WI38 (cell line): ENCODE measurements around the gene SYNGAP1.

Experiments
- H3K4me3 ChIP-seq: 2 replicates; pipeline ENCODE4 v1.5.1; 2011; ENCODE audit warnings: low read depth, mild to moderate bottlenecking, control low read depth, low read length
- CTCF ChIP-seq: IDR thresholded peaks from 2 replicates; pipeline ENCODE4 v1.5.1; 2012; ENCODE audit warnings: low read depth, mild to moderate bottlenecking, control low read depth, low read length

Gene SYNGAP1

GRCh38 chr6:33430334-33430733 is 10.5 kb downstream of the SYNGAP1 start:
- TF ChIP-seq CTCF: no peak
- no peak overlapping the region for H3K4me3 ChIP-seq

- TF ChIP-seq CTCF: no peak
- no peak overlapping the region for H3K4me3 ChIP-seq
These were observed 11.4 kb downstream of the SYNGAP1 start for GRCh38 chr6:33430991-33431879.

GRCh38 chr6:33431880-33432541 is 12.1 kb downstream of the SYNGAP1 start:
- no peak for TF ChIP-seq CTCF
- H3K4me3 ChIP-seq: no peak overlapping the region

GRCh38 chr6:33432546-33432945 is 12.7 kb downstream of the SYNGAP1 start:
- TF ChIP-seq CTCF: no peak
- H3K4me3 ChIP-seq: no peak overlapping the region

- H3K4me3 ChIP-seq: no peak overlapping the region
- no peak for TF ChIP-seq CTCF
These were observed 13.2 kb downstream of the SYNGAP1 start for GRCh38 chr6:33433001-33433543.

GRCh38 chr6:33433544-33434191 is 13.8 kb downstream of the SYNGAP1 start:
- no peak overlapping the region for H3K4me3 ChIP-seq
- no peak for TF ChIP-seq CTCF

GRCh38 chr6:33434961-33435360 is 15.1 kb downstream of the SYNGAP1 start:
- no peak for TF ChIP-seq CTCF

More at GRCh38 chr6:33434961-33435360, 15.1 kb downstream of the SYNGAP1 start:
- no peak overlapping the region for H3K4me3 ChIP-seq
